SK-N-SH (cell line): ENCODE results near the gene PLEKHA6.

Source experiments
- EP300 ChIP-seq, 2 experiments: IDR thresholded peaks; 2 replicates each; pipeline versions ENCODE4 v1.4.0 to v1.6.1; 2012; ENCODE audit warnings: borderline replicate concordance in 1 of 2, low read depth in 1 of 2, low read length in 1 of 2
- FOXJ3 ChIP-seq: sonication (generic); formaldehyde crosslinking; IDR thresholded peaks from 2 replicates; pipeline ENCODE4 v1.5.1; 2020; ENCODE audit warnings: mild to moderate bottlenecking, missing genetic modification reagents
- GABPA ChIP-seq: IDR thresholded peaks from 2 replicates; pipeline ENCODE4 v1.4.0; 2012; ENCODE audit warnings: low read depth, mild to moderate bottlenecking
- GATA2 ChIP-seq: sonication (generic); formaldehyde crosslinking; IDR thresholded peaks from 2 replicates; pipeline ENCODE4 v1.5.0; 2020; ENCODE audit warnings: mild to moderate bottlenecking, missing genetic modification reagents
- POLR2AphosphoS5 ChIP-seq: IDR thresholded peaks from 2 replicates; pipeline ENCODE4 v1.6.1; 2012; ENCODE audit warnings: low read depth, low read length
- SMC3 ChIP-seq: IDR thresholded peaks from 2 replicates; pipeline ENCODE4 v1.6.1; 2012; ENCODE audit warnings: low read depth, low read length, improper control_type of control experiment
- TF ChIP-seq, protein P1 (sequence below): fragments of 200-600 bp; sonication (generic); IDR thresholded peaks from 2 replicates; pipeline ENCODE4 v1.6.1; 2017; ENCODE audit warnings: antibody characterized with exemption, mild to moderate bottlenecking, moderate library complexity
- TF ChIP-seq, protein P2 (sequence below): IDR thresholded peaks from 2 replicates; pipeline ENCODE4 v1.4.0; 2012; ENCODE audit warnings: low read depth
- TF ChIP-seq, protein P3 (sequence below): IDR thresholded peaks from 2 replicates; pipeline ENCODE4; 2012
- TF ChIP-seq, protein P4 (sequence below): fragments of 150-350 bp; IDR thresholded peaks from 2 replicates; pipeline ENCODE4 v1.6.1; 2016; ENCODE audit warnings: mild to moderate bottlenecking, low read depth, low read length

DNA sequence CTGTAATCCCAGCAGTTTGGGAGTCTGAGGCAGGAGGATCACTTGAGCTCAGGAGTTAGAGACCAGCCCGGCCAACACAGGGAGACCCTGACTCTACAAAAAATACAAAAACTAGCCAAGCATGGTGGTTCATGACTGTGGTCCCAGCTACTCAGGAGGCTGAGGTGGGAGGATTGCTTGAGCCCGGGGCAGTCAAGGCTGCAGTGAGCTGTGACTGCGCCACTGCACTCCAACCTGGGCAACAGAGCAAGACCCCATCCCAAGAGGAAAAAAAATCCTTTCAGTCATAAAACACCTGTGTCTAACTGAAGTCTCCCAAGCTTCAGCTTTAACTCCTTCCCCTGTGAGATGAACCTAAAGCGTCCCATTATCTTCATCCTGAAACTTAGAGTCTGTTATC lies 112.9 kb downstream of the PLEKHA6 start:
- no peak for TF ChIP-seq GABPA
- TF ChIP-seq, protein P1, sequence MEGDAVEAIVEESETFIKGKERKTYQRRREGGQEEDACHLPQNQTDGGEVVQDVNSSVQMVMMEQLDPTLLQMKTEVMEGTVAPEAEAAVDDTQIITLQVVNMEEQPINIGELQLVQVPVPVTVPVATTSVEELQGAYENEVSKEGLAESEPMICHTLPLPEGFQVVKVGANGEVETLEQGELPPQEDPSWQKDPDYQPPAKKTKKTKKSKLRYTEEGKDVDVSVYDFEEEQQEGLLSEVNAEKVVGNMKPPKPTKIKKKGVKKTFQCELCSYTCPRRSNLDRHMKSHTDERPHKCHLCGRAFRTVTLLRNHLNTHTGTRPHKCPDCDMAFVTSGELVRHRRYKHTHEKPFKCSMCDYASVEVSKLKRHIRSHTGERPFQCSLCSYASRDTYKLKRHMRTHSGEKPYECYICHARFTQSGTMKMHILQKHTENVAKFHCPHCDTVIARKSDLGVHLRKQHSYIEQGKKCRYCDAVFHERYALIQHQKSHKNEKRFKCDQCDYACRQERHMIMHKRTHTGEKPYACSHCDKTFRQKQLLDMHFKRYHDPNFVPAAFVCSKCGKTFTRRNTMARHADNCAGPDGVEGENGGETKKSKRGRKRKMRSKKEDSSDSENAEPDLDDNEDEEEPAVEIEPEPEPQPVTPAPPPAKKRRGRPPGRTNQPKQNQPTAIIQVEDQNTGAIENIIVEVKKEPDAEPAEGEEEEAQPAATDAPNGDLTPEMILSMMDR, result no peak
- TF ChIP-seq FOXJ3, result no peak
- no peak for TF ChIP-seq EP300 (IDR thresholded peaks at IDR 0.05; ENCODE audit: borderline replicate concordance in 1 of 2, low read depth in 1 of 2, low read length in 1 of 2)
- no peak for TF ChIP-seq POLR2AphosphoS5
- TF ChIP-seq, protein P2, sequence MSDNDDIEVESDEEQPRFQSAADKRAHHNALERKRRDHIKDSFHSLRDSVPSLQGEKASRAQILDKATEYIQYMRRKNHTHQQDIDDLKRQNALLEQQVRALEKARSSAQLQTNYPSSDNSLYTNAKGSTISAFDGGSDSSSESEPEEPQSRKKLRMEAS, result no peak
- TF ChIP-seq, protein P3, sequence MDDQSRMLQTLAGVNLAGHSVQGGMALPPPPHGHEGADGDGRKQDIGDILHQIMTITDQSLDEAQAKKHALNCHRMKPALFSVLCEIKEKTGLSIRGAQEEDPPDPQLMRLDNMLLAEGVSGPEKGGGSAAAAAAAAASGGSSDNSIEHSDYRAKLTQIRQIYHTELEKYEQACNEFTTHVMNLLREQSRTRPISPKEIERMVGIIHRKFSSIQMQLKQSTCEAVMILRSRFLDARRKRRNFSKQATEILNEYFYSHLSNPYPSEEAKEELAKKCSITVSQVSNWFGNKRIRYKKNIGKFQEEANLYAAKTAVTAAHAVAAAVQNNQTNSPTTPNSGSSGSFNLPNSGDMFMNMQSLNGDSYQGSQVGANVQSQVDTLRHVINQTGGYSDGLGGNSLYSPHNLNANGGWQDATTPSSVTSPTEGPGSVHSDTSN, result no peak
- no peak for TF ChIP-seq GATA2 (CRISPR knock-in tag)
- TF ChIP-seq, protein P4, sequence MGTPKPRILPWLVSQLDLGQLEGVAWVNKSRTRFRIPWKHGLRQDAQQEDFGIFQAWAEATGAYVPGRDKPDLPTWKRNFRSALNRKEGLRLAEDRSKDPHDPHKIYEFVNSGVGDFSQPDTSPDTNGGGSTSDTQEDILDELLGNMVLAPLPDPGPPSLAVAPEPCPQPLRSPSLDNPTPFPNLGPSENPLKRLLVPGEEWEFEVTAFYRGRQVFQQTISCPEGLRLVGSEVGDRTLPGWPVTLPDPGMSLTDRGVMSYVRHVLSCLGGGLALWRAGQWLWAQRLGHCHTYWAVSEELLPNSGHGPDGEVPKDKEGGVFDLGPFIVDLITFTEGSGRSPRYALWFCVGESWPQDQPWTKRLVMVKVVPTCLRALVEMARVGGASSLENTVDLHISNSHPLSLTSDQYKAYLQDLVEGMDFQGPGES, result no peak
- no peak for TF ChIP-seq SMC3
